GM18505 (cell line): ENCODE results near the gene FAM221B.

Experiments
- ATAC-seq: cut with Tn5 transposase; IDR thresholded peaks from one replicate; pipeline ENCODE4 v1.9.1; 2021; ENCODE audit not compliant: unreplicated experiment
- POLR2A ChIP-seq: IDR thresholded peaks from 4 replicates; pipeline ENCODE4 v1.6.1; 2011; ENCODE audit warnings: borderline replicate concordance; ENCODE audit not compliant: insufficient read depth, insufficient read length; ENCODE audit errors: extremely low read depth

Gene FAM221B

GRCh38 chr9:35840881-35841644 lies 12.5 kb upstream of the FAM221B start:
- TF ChIP-seq POLR2A = no peak
- no peak for ATAC-seq

DNA sequence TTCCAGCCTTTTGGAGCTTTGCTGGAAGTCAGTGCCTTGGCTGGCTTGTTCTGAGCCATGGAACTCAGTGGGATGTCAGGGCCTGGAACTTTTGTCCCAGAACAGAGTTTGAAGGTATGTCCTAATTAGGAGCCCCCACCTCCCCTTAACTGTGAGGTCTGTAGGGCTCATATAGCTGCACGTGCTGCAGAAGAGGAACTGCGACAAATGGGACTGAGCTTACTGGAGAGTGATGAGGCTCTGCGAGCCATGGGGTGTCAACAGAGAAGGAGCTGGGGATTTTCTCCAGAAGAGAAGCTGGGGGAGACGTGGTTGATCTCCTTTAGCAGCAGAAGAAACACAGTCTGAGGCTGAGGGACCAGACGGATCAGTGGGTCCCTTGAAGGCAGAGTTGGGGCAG lies 11.4 kb upstream of the FAM221B start:
- no peak for ATAC-seq
- no peak for TF ChIP-seq POLR2A

GRCh38 chr9:35836595-35836994 lies 8.1 kb upstream of the FAM221B start:
- ATAC-seq = no peak
- no peak for TF ChIP-seq POLR2A

- no peak for ATAC-seq
- TF ChIP-seq POLR2A = no peak
Observed at GRCh38 chr9:35835766-35836165, 7.2 kb upstream of the FAM221B start.

- no peak for TF ChIP-seq POLR2A
- no peak for ATAC-seq
Observed at GRCh38 chr9:35835216-35835632, 6.7 kb upstream of the FAM221B start.

GRCh38 chr9:35834260-35835215 lies 6.0 kb upstream of the FAM221B start:
- no peak for ATAC-seq
- TF ChIP-seq POLR2A = no peak

DNA sequence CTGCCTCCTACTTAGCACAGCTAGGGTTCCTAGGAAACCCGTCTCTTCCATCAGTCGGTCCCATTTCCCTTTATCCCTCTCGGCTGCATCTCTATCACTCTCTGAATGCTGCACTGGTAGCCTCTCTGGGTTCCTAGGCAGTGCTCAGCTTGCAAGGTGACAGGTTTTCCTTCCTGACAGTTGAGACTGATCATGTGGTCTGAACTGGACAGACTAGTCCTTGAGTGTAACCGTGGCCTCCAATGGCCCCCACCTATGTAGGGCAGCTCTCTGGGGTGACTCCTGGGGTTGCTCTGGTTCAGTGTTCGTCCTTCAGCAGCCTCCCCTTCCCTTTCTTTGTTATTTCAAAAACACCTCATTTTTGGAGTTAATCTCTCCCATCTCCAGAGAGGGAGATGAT lies 4.3 kb upstream of the FAM221B start:
- no peak for ATAC-seq
- TF ChIP-seq POLR2A = no peak

DNA sequence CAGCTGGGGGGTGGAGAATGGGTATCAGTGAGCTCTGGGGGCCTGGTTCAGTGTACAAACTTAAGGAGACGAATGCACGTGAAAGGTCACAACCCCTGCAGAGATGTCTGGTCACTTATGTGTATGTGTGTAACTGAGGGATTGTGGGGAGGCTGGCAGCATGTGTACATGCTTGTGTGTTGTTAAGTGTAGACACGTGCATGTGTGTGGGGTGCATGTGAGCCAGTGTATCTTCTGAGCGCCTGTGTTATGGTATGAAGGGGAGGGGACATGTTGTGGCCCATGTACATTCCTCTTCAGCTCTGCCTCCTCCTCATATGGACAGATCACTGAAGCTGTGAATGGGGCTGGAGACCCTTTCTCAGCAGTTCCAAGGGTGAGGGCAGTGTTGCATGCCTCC lies 2.5 kb upstream of the FAM221B start:
- no peak for TF ChIP-seq POLR2A
- no peak for ATAC-seq

GRCh38 chr9:35829764-35830096 lies 1.2 kb upstream of the FAM221B start:
- ATAC-seq = no peak
- no peak for TF ChIP-seq POLR2A

DNA sequence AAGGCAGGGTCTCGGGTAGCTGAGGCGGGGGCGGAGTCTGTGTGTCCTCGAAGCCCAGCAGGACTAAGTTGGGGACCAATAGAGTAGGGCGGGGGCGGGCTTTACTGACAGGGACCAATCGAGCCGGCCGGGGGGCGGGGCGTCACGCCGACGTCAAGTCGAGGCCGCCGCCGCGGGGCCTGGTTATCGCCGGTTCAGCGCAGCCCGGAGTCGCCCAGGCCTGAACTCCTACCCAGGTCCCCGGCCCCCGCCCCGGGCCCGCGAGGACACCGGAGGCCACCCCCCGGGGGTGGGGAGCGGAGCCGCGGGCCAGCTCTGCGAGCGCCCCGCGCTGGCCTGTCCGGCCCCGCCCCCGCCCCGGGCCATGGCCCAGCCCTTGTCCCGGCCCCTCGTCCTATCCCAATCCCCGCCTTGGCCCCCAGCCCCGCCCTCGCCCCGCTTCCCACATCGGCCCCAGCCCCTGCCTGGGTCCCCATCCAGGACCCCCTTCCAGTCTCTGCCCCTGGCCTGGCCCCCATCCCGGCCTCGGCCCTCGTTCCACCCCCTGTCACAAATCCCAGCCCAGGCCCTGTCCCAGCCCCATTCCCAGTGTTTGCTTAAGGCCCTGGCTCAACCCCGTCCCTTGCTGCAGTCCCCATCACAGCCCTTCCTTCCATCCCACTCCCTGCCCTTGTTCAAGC lies 692 bp upstream of the FAM221B start, which contains the start of gene TMEM8B:
Gene TMEM8B, plus strand, starts transcription at position 145 of the 680 bp plus-strand sequence. Its CDS starts 220 bp downstream, at position 365.
- ATAC-seq = peak; percentile 62
- TF ChIP-seq POLR2A = peak; percentile 7

DNA sequence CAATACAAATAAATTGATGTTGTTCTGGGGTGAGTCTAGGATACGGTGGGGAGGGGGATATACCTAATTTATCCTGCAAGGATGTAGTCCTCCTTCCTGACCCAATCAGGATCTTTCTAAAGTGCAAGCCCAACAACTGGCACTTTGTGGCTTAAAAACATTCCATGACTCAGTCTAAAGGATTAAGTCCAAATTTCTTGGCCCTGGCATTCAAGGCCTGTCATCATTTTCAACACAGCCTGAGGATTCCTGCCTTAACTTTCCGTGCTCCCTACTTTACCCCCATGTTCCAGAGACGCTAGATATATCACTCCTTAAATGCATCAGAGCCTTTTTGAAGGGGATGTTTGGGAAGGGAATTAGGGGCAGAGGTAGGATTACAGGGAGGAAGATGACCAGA lies 1.0 kb downstream of the FAM221B start:
- ATAC-seq = no peak
- no peak for TF ChIP-seq POLR2A

GRCh38 chr9:35826071-35826701 lies 2.3 kb downstream of the FAM221B start:
- peak; percentile 41 for ATAC-seq
- no peak for TF ChIP-seq POLR2A

- no peak for ATAC-seq
Observed at GRCh38 chr9:35822926-35823325, 5.6 kb downstream of the FAM221B start.

More at GRCh38 chr9:35822926-35823325, 5.6 kb downstream of the FAM221B start:
- no peak for TF ChIP-seq POLR2A
